Measurements from ENCODE around the gene FAM20B. TPM values are rescaled to one million over a fixed set of nuclear protein-coding genes. Genes with fewer than 3 reads are reported as not detected.

Gene FAM20B
- total RNA-seq, 1 experiment from 2014 or later = 35.4 TPM

DNA sequence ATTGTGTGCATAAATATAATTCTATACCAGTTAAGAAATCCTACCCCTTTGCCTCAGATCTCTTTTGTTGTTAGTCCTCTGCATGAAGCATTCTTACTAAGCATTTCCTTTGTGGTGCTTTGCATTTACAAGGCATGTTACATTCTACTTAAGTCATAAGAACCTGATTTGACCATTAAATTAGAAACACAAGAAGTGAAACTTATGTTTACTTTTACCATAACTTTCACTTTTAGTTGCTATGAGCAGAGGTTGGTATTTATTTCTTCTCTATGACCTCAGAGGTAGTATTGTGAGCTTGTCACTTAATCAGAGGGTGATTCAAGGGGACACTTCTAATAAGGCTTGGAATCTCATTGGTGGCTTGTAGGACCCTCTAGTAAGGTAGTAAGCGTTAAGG lies 9.0 kb downstream of the FAM20B start:
- no peak overlapping the region for H3K23ac ChIP-seq (ENCODE audit: insufficient read length, low read depth, low read length)
- no peak for DNase-seq
- no peak overlapping the region for H3K14ac ChIP-seq (ENCODE audit: insufficient read depth, low read length)
- no peak overlapping the region for H4K8ac ChIP-seq (replicated peaks; ENCODE audit: insufficient read length, low read depth, low read length)
- H3K18ac ChIP-seq (ENCODE audit: insufficient read length, low read depth, low read length) = no peak overlapping the region
- H3K4me3 Mint-ChIP-seq = no peak overlapping the region
- no peak overlapping the region for H3K9ac ChIP-seq (ENCODE audit: extremely low read depth, insufficient read length, low read length)
- no peaks in the 10 kb centered on the region; a peak in 1 of 7 replicates for H3K36me3 Mint-ChIP-seq (ENCODE audit: insufficient read depth in 1 of 3, low read depth in 3 of 3)
- H3K27me3 ChIP-seq (ENCODE audit: insufficient read depth, low read length) = no peaks in the 10 kb centered on the region
- no peak overlapping the region for H2AK5ac ChIP-seq (ENCODE audit: insufficient read length, low read length)
- H3K9me3 Mint-ChIP-seq = peaks cover 0 to 2% of the 10 kb centered on the region in 2 experiments; a peak in 1 of 5 replicates
- no peak overlapping the region for H3K4me2 ChIP-seq (ENCODE audit: insufficient read depth, insufficient read length, low read length)
- H2BK120ac ChIP-seq (ENCODE audit: low read depth, low read length, poor library complexity, severe bottlenecking) = no peak overlapping the region
- H2BK15ac ChIP-seq (ENCODE audit: low read depth, low read length) = no peak overlapping the region
- no peaks in the 10 kb centered on the region for H3K9me3 ChIP-seq (ENCODE audit: control insufficient read depth, low read depth, low read length)
- peak overlapping the region in 1 of 3 experiments; percentile 69; a peak in 1 of 7 replicates for H3K27ac Mint-ChIP-seq
- no peak overlapping the region for H2BK5ac ChIP-seq (ENCODE audit: insufficient read length, low read length)
- no peaks in the 10 kb centered on the region for H3K27me3 Mint-ChIP-seq (ENCODE audit: low read depth)
- peaks cover 6% of the 10 kb centered on the region; the same call in 1 of the 2 replicates for H3K4me1 ChIP-seq (ENCODE audit: insufficient read depth, low read length)
- H3K27ac ChIP-seq (ENCODE audit: insufficient read length, low read depth, low read length) = no peak overlapping the region
- H3K4ac ChIP-seq (ENCODE audit: low read depth, low read length) = no peak overlapping the region
- H2AFZ ChIP-seq (ENCODE audit: low read length) = no peak overlapping the region
- H3K56ac ChIP-seq (ENCODE audit: insufficient read length, low read depth, low read length) = no peak overlapping the region
- H4K20me1 ChIP-seq (ENCODE audit: control insufficient read depth, insufficient read depth, insufficient read length) = no peaks in the 10 kb centered on the region
- H3K23me2 ChIP-seq (ENCODE audit: insufficient read length, low read depth, low read length, poor library complexity, severe bottlenecking) = no peaks in the 10 kb centered on the region
- H4K5ac ChIP-seq (ENCODE audit: insufficient read length, low read depth, low read length) = no peak overlapping the region
- WGBS (ENCODE audit: extremely low coverage, insufficient read length, low lambda C conversion rate) = no CpG with 5 or more reads among the region's 1 CpG
- TF ChIP-seq, protein P1, sequence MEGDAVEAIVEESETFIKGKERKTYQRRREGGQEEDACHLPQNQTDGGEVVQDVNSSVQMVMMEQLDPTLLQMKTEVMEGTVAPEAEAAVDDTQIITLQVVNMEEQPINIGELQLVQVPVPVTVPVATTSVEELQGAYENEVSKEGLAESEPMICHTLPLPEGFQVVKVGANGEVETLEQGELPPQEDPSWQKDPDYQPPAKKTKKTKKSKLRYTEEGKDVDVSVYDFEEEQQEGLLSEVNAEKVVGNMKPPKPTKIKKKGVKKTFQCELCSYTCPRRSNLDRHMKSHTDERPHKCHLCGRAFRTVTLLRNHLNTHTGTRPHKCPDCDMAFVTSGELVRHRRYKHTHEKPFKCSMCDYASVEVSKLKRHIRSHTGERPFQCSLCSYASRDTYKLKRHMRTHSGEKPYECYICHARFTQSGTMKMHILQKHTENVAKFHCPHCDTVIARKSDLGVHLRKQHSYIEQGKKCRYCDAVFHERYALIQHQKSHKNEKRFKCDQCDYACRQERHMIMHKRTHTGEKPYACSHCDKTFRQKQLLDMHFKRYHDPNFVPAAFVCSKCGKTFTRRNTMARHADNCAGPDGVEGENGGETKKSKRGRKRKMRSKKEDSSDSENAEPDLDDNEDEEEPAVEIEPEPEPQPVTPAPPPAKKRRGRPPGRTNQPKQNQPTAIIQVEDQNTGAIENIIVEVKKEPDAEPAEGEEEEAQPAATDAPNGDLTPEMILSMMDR (conservative IDR thresholded peaks at IDR 0.05) = no peak
- peaks cover 9% of the 10 kb centered on the region; the same call in 1 of the 2 replicates for H3K79me2 ChIP-seq (ENCODE audit: insufficient read depth, low read length)
- H3K4me1 Mint-ChIP-seq = peaks cover 46 to 55% of the 10 kb centered on the region in 2 experiments
- no peak overlapping the region for H2BK20ac ChIP-seq (ENCODE audit: low read depth, low read length, poor library complexity, severe bottlenecking)
- H3K79me1 ChIP-seq (ENCODE audit: insufficient read depth, low read depth, low read length, poor library complexity, severe bottlenecking) = peaks cover 6% of the 10 kb centered on the region
- H2BK12ac ChIP-seq (ENCODE audit: insufficient read length, low read depth, low read length) = no peak overlapping the region
- H3T11ph ChIP-seq (ENCODE audit: low read length) = no peak overlapping the region
- no peak overlapping the region for H4K91ac ChIP-seq (ENCODE audit: insufficient read length, low read depth, low read length)

All from H9 (cell line).